C4-2B (cell line): ENCODE data around the gene SFXN5.

Experiments
- CTCF ChIP-seq: fragments of 450-650 bp; conservative IDR thresholded peaks from 2 replicates; pipeline ENCODE4 v1.5.1; 2017; ENCODE audit warnings: mild to moderate bottlenecking
- ZFX ChIP-seq: fragments of 450-650 bp; IDR thresholded peaks from 2 replicates; pipeline ENCODE4 v1.6.1; 2017

- no peak for TF ChIP-seq CTCF
- TF ChIP-seq ZFX, result no peak
Measured at GRCh38 chr2:72983500-72984161, 87.9 kb downstream of the SFXN5 start.
